ENCODE data around the gene CLSTN1. TPM values are rescaled to one million over a fixed set of nuclear protein-coding genes. Genes with fewer than 3 reads are reported as not detected.

CLSTN1 gene
- total RNA-seq, 1 experiment from 2014 or later: 143 TPM

- ATAC-seq: no peak
Observed at GRCh38 chr1:9723926-9724325, 99.8 kb downstream of the CLSTN1 start.

GRCh38 chr1:9723068-9723805 is 100.5 kb downstream of the CLSTN1 start:
- no TSS peak for BruUV-seq (replicated peaks)
- DNase-seq (ENCODE audit: low read depth, low spot score) (no peak), ATAC-seq (no peak)
- intact Hi-C loops (cut with micrococcal nuclease; ENCODE audit: unreplicated experiment) (no loop called here), in situ Hi-C loops (cut with HindIII; ENCODE audit: low pct_unique_long_range_greater_than_20kb, low sequenced_read_pairs) (no loop called here)
- no peaks in the 10 kb centered on the region for H3K27me3 ChIP-seq (ENCODE audit: control insufficient read depth, insufficient read depth, low read length)
- H3K4me1 ChIP-seq (ENCODE audit: control insufficient read depth, insufficient read depth, low read length): peaks cover 8% of the 10 kb centered on the region
- no peak overlapping the region for H3K27ac ChIP-seq (ENCODE audit: low read length)
- no peaks in the 10 kb centered on the region for H3K36me3 ChIP-seq (ENCODE audit: control insufficient read depth, insufficient read depth, low read length)
- TF ChIP-seq TCF7L2 (IDR thresholded peaks at IDR 0.05; ENCODE audit: low read depth, low read length) (no peak), REST (IDR thresholded peaks at IDR 0.05; ENCODE audit: insufficient read depth in 1 of 2, low read depth in 2 of 2, low read length in 1 of 2) (no peak), SIN3A (IDR thresholded peaks at IDR 0.05; ENCODE audit: borderline replicate concordance, insufficient read depth, low read depth, low read length) (no peak), CTCF (IDR thresholded peaks at IDR 0.05) (no peak), POLR2AphosphoS5 (IDR thresholded peaks at IDR 0.05; ENCODE audit: low read depth, low read length) (no peak)
- peaks cover 9% of the 10 kb centered on the region for H3K9me3 ChIP-seq (ENCODE audit: control insufficient read depth, insufficient read depth, low read depth, low read length)
- ChIA-PET CTCF (no interaction called here), POLR2A (no interaction called here)
- H3K4me3 ChIP-seq (ENCODE audit: low read depth in 2 of 2, low read length in 2 of 2): no peak overlapping the region

More at GRCh38 chr1:9723926-9724325, 99.8 kb downstream of the CLSTN1 start:
- intact Hi-C loops (cut with micrococcal nuclease; ENCODE audit: unreplicated experiment): no loop called here
- 0 out of 2 replicates have a peak, but pooled peaks cover 1% of the 10 kb centered on the region for H3K36me3 ChIP-seq (ENCODE audit: control insufficient read depth, insufficient read depth, low read length)
- DNase-seq (ENCODE audit: low read depth, low spot score): no peak
- peaks cover 9% of the 10 kb centered on the region for H3K9me3 ChIP-seq (ENCODE audit: control insufficient read depth, insufficient read depth, low read depth, low read length)
- no peak overlapping the region for H3K4me3 ChIP-seq (ENCODE audit: low read depth in 2 of 2, low read length in 2 of 2)
- ChIA-PET CTCF (no interaction called here), POLR2A (no interaction called here)
- no peak overlapping the region for H3K27ac ChIP-seq (ENCODE audit: low read length)
- peaks cover 2% of the 10 kb centered on the region for H3K4me1 ChIP-seq (ENCODE audit: control insufficient read depth, insufficient read depth, low read length)
- no TSS peak for BruUV-seq (replicated peaks)
- TF ChIP-seq POLR2AphosphoS5 (IDR thresholded peaks at IDR 0.05; ENCODE audit: low read depth, low read length) (no peak), REST (IDR thresholded peaks at IDR 0.05; ENCODE audit: insufficient read depth in 1 of 2, low read depth in 2 of 2, low read length in 1 of 2) (no peak), TCF7L2 (IDR thresholded peaks at IDR 0.05; ENCODE audit: low read depth, low read length) (no peak), CTCF (IDR thresholded peaks at IDR 0.05) (no peak), SIN3A (IDR thresholded peaks at IDR 0.05; ENCODE audit: borderline replicate concordance, insufficient read depth, low read depth, low read length) (no peak)
- in situ Hi-C loops (cut with HindIII; ENCODE audit: low pct_unique_long_range_greater_than_20kb, low sequenced_read_pairs): no loop called here
- no peaks in the 10 kb centered on the region for H3K27me3 ChIP-seq (ENCODE audit: control insufficient read depth, insufficient read depth, low read length)
